HG03025 (cell line): ENCODE results near the gene BCAR1.
"Not testable (repeated sequence)": the region's sequence is repeated elsewhere in the genome, so short reads cannot be mapped to it uniquely, and the experiment has no call there.

Source experiments
- ATAC-seq: cut with Tn5 transposase; IDR thresholded peaks from one replicate; pipeline ENCODE4 v1.9.1; 2021; ENCODE audit warnings: mild to moderate bottlenecking, moderate library complexity; ENCODE audit not compliant: unreplicated experiment, low FRiP score

BCAR1 gene

GRCh38 chr16:75208242-75208825 lies 43.1 kb downstream of the BCAR1 start:
- no peak for ATAC-seq

GRCh38 chr16:75207831-75208230 lies 43.6 kb downstream of the BCAR1 start:
- no peak for ATAC-seq

- ATAC-seq: no peak
Observed at GRCh38 chr16:75206749-75207451, 44.5 kb downstream of the BCAR1 start, which contains the start of gene CTRB2. CTRB2 (minus strand) TSS chr16:75207161; CDS start chr16:75207141, 20 bp downstream.

- ATAC-seq: not testable (repeated sequence)
Observed at GRCh38 chr16:75205961-75206748, 45.3 kb downstream of the BCAR1 start.

- ATAC-seq: not testable (repeated sequence)
Observed at GRCh38 chr16:75205438-75205837, 46.0 kb downstream of the BCAR1 start.

GRCh38 chr16:75204905-75205304 lies 46.5 kb downstream of the BCAR1 start:
- ATAC-seq: not testable (repeated sequence)

GRCh38 chr16:75204410-75204758 lies 47.0 kb downstream of the BCAR1 start:
- ATAC-seq: no peak

- no peak for ATAC-seq
Observed at GRCh38 chr16:75203667-75204409, 47.6 kb downstream of the BCAR1 start.

GRCh38 chr16:75203096-75203495 lies 48.3 kb downstream of the BCAR1 start:
- ATAC-seq: no peak

GRCh38 chr16:75202069-75202590 lies 49.3 kb downstream of the BCAR1 start:
- ATAC-seq: no peak

- no peak for ATAC-seq
Observed at GRCh38 chr16:75198135-75198600, 53.3 kb downstream of the BCAR1 start.

GRCh38 chr16:75197522-75198134 lies 53.8 kb downstream of the BCAR1 start:
- no peak for ATAC-seq

- ATAC-seq: no peak
Observed at GRCh38 chr16:75196836-75197235, 54.6 kb downstream of the BCAR1 start.

GRCh38 chr16:75195811-75196790 lies 55.3 kb downstream of the BCAR1 start:
- ATAC-seq: no peak

- ATAC-seq: no peak
Observed at GRCh38 chr16:75193730-75194444, 57.5 kb downstream of the BCAR1 start.

- ATAC-seq: no peak
Observed at GRCh38 chr16:75193265-75193650, 58.2 kb downstream of the BCAR1 start.

- ATAC-seq: no peak
Observed at GRCh38 chr16:75192606-75193264, 58.7 kb downstream of the BCAR1 start.
